HG02678 (cell line): ENCODE results near the gene RMDN3.

Experiments
- ATAC-seq: cut with Tn5 transposase; IDR thresholded peaks from one replicate; pipeline ENCODE4 v1.9.1; 2021; ENCODE audit warnings: mild to moderate bottlenecking, moderate library complexity; ENCODE audit not compliant: unreplicated experiment

The RMDN3 gene

DNA sequence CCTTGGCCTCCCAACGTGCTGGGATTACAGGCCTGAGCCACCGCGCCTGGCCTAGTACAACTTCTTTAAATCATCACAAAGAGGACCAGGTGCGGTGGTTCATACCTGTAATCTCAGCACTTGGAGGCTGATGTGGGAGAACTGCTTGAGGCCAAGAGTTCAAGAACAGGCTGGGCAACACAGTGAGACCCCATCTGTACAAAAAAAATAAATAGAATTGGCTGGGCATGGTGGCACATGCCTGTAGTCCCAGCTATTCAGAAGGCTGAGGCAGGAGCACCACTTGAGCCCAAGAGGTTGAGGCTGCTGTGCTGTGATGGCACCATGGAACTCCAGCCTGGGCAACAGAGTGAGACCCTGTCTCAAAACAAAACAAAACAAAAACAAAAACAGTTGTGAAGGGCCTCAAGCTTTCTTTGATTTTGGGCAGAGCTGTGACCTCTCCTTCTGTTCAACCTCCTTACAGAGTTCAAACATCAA is 5.9 kb downstream of the RMDN3 start:
- no peak for ATAC-seq

DNA sequence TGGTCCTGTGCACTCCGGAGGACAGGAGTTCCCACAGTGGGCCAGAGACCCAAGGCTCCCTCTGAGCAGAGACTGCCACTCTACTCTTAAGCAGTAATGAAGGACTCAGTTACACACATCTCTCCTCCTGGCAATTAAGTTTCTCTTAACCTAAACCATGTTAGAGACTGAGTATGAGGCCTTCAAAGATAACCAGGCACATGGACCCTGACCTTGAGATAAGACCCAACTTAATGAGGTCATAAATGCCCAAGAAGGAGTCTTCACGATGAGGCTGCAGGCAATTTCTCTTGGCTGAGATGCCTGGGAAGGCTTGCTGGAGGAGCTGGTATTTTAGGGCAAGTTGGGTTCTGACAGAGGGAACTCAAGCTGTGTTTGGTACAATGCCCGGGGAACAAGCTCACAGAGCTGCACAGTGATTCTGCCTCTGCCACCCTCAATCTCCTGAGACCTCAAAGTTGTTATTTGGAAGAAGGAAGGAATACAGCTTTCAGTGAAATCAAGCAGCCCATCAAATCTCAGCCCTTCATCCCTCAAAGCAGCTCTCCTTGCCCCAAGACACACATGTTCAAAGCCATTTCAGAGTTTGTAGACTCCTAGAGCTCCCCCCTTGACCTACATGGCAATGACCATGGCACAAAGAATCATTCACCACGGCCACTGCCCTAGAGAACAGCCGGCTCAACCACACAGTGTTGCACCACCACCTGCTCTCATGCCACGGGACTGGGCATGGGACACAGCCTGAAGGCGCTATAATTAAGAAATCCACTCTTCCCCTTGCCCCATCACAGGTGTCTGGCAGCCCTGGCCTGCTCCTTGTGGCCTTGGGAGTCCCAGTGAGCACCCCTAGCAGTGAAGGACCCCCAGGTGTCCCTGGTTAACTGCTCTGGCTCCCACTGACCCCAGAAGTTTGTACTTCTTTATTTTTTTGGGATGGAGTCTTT is 7.1 kb downstream of the RMDN3 start:
- ATAC-seq: no peak

DNA sequence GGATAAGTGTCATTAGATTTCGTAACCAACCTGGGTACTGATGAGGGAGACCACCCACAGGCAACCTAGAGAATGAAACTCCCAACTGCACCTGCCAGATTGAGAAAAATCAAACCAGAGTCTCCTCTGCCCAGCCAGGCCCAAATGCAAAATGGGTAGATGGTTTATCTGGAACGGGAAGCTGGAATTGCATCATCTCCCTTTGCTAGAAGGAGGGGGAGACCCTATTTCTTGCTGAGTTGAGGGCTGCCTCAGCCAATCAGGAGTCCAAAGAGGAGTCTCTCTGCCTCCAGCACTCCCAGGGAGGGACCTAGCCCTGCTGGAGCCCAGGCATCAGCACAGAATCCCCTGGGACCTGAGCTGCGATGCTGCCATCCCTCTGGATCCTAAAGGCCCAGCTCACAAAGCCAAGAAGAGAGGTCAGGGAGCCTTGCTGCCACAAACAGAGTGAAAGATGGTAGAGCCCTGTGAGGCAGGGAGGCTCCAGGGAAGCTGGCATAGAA is 8.1 kb downstream of the RMDN3 start:
- ATAC-seq: no peak

DNA sequence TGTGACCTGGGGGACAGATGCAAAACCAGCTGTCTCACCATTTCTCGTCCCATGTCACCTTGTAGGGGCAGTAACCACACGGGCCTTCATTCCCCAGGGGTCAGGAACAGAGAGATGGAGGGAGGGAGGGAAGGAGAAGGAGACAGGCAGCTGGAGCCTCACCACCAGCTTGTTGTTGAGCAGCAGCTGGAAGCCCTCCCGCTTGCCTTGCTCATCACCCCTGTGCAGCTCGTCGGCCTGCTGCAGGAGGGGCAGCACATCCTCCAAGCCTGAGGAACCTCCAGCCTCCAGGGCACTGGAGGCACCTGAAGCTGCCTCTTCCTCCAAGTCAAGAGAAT is 10.3 kb downstream of the RMDN3 start:
- no peak for ATAC-seq

DNA sequence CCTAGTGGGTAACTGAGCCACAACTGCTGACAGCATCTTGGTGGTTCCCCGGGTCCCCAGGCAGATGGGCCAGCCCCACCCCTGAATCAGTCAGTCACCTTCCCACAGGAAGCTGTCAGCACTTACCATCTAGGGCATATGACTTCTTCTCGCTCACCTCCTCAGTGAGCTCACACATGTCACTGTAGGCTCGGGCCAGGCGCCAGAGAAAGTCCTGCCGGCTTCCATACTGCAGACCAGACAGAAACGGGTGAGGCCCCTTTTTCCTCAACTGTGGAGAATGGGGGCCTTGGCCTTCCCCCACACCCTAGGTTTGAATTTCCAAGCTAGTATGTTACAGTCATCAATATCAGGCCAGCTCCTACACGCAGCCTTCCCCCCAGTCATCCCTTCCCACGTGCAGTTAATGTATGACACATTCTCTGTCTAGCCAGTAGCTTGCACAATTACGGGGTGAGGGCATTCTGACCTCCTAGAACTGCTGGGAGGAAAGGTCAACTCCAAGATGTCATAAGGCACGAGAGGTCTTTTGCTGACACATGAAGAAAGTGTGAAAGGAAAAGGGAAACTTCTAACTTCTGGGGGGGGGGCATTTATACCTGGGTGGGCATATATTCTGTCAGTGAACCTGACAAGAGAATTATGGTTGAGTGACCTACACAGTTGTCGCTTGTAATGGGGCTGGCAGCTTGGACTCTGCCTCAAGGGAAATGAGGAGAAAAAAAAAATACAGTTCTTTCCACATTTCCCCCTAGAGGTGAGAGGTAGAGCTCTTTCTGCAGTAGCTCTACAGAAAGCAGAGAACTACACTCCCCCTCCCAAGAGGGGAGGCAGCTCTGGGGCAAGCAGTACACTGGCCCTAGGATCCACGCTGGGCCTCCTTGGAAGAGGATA is 10.9 kb downstream of the RMDN3 start:
- peak; percentile 85 for ATAC-seq

DNA sequence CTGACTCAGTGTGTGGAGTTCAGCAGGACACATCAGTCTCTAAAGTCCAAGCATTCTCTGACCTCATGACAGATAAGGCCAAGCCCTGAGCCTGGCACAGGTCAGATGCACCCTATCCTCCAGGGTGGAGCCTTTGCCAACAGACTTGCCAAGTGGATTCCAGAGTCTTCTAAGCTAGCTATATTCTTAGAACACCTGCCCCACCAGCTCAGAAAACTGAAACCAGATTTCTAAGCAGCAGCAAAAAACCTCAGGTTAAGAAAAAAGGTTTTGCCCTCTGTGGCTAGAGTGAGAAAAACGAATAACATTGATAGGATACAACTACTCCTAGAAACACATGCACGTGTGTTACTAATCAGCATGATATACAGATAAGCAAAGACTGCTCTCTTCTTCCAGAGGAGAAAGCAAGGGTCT is 11.6 kb downstream of the RMDN3 start:
- ATAC-seq: no peak

DNA sequence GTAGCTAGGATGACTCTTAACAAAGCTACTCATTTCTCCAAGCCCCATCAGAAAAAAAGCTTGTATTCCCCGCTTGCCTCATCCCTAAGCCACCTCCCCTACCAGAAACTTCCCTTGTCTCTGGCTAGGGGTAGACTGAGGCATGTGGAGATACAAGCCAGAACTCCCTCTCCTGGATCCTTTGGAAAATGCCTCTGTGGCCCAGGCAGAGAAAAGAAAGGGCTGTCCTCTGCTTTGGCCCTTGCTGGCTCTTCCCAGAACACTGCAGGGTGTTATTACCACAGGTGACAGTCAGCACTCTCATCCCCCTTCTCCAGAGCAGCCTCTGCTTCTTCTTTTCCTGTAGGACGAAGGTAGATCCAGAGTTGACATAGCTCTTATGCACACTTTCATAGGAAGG is 15.2 kb downstream of the RMDN3 start:
- ATAC-seq: no peak

DNA sequence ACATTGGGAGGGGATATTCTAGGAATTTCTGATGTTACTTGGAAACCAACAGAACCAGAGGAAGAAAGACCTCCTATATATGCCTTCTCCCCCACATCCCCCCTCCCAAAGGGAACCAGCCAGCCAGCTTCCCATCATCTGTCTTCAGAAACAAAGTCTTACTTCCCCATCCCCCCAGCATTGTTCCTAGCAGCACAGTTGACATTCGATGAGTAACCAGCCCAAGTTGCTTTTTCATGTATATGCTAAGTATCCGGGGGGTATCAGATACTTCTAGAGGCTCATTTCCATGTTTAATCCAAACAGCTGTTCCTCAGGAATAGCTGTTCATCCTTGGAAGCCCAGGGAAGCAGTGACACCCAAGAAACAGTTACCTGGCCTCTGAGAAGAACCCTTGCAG is 16.0 kb downstream of the RMDN3 start:
- no peak for ATAC-seq

DNA sequence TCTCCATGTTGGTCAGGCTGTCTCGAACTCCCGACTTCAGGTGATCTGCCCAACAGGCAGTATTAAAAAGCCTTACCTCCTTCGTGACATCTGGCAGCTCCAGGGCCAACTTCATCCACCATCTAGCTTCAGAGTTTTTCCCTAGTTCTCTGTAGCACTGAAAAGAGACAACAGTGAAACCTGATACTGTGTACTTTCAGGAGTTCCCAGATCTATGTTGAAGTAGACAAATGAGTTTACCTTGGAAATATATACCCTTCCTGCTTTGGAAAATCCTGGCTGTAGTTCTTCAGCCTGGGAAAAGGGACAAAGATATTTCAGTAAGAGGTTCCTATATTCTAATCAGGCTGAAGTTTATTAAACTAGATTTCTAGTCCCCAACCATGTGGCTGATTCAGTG is 18.0 kb downstream of the RMDN3 start:
- no peak for ATAC-seq

DNA sequence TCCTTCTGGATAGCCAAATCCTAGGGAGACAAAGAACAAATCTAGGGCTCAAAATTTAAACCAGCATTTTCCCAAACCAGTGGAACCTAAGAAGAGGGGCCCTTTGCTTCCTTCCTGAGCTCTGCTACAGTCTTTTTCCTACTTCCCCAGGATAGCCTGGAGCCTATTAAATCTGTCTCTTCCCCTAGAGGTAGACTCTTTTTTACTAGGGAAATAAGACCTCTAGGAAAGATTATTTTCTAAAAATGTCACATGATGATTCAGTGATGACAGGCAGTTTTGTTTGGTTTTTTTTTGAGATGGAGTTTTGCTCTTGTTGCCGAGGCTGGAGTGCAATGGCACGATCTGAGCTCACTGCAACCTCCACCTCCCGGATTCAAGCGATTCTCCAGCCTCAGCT is 18.5 kb downstream of the RMDN3 start:
- no peak for ATAC-seq

DNA sequence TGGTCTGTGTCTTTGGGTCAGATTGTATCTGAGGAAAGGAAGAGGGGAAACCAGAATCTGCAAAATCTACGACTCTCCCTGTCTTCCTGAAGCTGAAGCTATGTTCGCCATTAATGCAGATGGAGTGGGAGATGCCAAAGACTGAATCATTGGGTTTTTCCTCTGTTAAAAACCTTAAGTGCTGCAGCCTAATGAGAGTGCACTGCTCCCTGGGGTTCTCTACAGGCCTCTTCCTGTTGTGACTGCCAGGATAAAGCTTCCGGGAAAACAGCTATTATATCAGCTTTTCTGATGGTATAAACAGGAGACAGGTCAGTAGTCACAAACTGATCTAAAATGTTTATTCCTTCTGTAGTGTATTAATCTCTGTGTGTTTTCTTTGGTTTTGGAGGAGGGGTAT is 24.0 kb downstream of the RMDN3 start:
- no peak for ATAC-seq

DNA sequence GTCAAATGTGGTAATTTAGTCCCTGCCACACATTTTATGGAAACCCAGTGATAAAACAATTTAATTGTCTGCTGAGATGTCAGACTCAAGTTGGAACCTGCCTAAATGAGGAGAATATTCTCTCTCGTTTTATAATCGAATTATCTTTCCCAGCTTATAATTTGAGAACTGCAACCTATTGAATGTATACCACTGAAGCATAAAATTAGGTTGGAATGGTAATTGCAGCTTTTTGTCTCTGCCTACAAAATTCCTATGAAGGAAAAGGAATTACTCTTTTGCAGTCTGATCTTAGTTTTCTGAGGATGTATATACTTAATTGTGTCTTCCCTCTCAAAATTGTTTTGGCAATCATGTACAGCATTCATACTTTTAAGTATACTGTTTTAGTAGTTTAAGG is 31.1 kb downstream of the RMDN3 start:
- no peak for ATAC-seq

DNA sequence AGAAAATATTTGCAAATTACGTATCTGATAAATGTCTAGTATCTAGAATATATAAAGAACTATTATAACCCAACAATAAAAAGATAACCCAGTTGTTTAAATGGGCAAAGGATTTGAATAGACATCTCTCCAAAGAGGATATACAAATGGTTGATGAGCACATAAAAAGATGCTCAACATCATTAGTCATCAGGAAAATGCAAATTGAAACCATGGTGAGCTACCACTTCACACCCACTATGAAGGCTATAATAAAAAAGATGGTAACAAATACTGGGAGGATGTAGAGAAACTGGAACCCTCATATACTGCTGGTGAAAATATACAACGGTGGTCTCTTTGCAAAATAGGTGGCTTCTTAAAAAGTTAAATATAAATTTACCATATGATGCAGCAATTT is 32.1 kb downstream of the RMDN3 start:
- no peak for ATAC-seq

DNA sequence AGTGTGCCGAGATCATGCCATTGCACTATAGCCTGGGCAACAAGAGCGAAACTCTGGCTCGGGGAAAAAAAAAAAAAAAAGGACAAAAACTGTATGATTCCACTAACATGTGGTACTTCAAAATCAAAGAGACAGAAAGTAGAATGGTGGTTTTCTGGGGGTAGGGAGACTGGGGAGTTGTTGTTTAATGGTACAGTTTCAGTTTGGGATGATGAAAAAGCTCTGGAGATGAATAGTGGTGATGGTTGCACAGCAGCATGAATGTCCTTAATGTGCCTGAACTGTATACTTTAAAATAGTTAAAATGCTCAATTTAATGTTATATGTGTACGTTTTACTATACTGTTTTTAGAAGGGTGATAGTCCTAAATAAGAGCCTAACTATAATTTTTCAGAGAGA is 32.7 kb downstream of the RMDN3 start:
- no peak for ATAC-seq

DNA sequence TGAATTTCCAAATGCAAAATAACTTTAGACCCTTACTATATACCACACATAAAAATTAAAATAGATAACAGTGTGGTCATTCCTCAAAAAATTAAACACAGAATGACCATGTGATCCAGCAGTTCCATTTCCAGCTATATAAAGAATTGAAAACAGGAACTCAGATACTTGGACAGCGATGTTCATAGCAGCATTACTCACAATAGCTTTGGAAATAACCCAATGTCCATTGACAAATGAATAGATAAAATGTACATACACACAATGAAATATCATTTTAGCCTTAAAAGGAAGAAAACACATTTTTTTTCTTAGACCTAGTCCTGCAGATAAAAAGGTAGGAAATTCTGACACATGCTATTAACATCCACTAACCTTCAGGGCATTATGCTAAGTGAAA is 33.4 kb downstream of the RMDN3 start:
- ATAC-seq: no peak

DNA sequence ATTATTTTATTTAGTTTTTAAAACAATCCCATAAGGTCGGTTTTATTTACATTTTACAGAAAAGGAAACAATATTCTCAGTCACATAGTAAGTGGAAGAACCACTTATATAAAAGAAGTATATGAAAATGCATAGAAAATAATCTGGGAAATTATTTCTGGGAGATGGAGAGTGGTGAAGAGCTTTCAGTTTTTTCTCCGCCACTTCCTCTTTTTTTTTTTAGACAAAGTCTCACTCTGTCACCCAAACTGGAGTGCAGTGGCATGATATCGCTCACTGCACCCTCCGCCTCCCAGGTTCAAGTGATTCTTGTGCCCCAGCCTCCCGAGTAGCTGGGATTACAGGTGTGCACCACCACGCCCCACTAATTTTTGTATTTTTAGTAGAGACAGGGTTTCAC is 38.9 kb downstream of the RMDN3 start:
- ATAC-seq: no peak

DNA sequence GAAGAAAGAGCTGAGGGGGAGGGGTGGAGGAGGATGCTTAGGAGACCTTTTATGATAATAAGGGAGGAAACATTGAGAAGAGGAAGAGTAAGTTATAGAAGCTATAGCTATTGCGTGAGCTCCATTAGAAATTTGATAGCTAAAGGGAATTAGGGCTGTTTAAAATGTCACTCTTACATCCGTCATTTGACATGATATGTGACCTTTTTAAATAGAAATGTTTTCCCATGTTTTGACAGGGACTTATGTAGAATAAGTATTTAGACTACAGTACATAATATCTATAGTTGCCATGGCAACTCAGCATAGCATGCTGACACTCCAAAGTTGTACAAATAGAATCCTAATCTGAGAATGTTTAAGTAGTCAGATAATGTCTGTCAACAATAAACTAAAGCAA is 40.9 kb downstream of the RMDN3 start:
- no peak for ATAC-seq

DNA sequence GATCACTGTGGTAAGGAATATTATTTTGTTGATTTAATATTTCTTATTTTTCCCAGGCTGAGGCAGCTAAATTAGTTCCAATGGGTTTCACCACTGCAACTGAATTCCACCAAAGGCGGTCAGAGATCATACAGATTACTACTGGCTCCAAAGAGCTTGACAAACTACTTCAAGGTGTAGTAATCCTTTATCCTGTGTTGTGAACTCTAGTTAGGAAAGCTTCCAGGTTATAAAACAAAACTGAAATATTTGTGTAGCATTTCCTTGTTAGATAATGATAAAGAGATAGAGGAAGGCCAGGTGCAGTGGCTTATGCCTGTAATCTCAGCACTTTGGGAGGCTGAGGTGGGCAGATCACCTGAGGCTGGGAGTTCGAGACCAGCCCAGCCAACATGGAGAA is 48.9 kb downstream of the RMDN3 start:
- no peak for ATAC-seq

DNA sequence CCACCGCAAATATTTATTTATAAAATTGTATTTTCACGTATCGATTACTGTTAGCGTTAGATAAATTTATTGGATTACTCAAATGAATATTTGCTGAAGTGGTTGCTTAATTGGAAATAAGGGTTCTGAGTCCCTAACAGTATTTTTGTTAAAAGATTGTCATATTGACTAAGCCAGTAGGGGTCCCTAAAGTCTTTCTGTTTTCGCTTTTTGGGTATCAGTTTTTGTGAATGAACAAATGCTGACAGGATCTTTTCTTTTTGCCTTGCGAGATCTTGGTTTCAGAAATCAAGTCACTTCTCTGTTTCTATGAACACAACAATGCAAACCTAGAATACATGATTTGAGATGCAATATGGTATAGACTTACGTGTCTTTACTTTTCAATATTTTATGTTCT is 53.0 kb downstream of the RMDN3 start:
- no peak for ATAC-seq

DNA sequence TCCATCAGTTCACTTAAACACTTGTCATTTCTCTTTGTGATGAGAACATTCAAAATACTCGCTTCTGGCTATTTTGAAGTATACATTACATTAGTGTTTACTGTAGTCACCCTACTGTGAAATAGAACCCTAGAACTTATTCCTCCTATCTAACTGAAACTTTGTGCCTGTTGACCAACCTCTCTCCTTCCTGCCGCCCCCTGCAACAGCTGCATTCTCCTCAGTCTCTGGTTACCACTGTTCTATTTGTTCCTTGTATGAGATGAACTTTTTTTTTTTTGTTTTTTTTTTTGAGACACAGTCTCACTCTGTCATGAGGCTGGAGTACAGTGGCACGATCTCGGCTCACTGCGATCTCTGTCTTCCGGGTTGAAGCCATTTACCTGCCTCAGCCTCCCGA is 57.1 kb downstream of the RMDN3 start:
- no peak for ATAC-seq

DNA sequence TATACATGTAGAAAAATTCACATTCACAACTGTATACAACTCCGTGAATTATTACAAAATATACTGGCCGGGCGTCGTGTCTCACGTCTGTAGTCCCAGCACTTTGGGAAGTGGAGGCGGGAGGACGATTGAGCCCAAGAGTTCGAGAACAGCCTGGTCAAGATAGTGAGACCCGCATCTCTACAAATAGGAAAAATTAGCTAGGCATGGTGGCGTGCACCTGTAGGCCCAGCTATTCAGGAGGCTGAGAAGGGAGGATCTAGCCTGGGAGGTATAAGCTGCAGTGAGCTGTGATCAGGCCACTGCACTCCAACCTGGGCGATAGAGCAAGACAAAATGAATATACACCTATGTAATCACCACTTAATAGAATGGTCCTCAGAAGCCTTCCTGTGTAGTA is 58.8 kb downstream of the RMDN3 start:
- ATAC-seq: no peak

DNA sequence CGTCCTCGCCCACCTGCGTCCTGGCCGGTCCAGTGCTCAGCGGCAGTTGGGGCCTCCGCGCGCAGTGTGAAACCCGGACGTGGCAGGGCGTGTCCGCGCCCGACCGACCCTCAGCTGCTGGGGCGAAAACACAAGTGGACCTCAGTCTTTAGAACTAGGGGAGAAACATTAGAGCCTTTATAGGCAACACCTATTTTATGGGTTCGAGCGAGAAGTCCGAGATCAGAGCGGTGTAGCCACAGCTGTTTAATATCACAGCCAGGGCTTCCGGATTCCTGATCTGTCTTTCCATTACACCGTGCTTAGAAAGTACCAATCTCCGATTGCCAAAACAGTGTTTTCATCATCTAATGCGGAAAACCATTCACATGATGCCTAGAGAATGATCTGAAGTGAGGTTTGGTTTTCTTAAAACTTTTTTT is 59.6 kb downstream of the RMDN3 start:
- peak; percentile 24 for ATAC-seq
